GM12891 (cell line): ENCODE results near the gene MUC6.

Experiments used
- DNase-seq: peaks from one replicate; pipeline ENCODE4 v3.0.0; 2011; ENCODE audit warnings: low spot score; ENCODE audit not compliant: insufficient read length
- FAIRE-seq: peaks from 2 replicates; lab custom pipeline; 2011; peaks lifted over from hg19 to GRCh38; lab: Jason Lieb, UNC
- PAX5 ChIP-seq: IDR thresholded peaks from 2 replicates; pipeline ENCODE4 v1.6.1; 2011; ENCODE audit warnings: low read length, moderate library complexity, mild to moderate bottlenecking; ENCODE audit not compliant: insufficient read depth, severe bottlenecking
- POLR2A ChIP-seq: IDR thresholded peaks from 2 replicates; pipeline ENCODE4 v1.6.1; 2011; ENCODE audit warnings: low read depth, low read length, control low read depth
- POLR2AphosphoS5 ChIP-seq: IDR thresholded peaks from 2 replicates; pipeline ENCODE4 v1.6.1; 2011; ENCODE audit warnings: low read depth, low read length, control low read depth
- POU2F2 ChIP-seq: IDR thresholded peaks from 2 replicates; pipeline ENCODE4 v1.6.1; 2011; ENCODE audit warnings: low read depth, mild to moderate bottlenecking, control low read depth, low read length, moderate library complexity
- SPI1 ChIP-seq: IDR thresholded peaks from 2 replicates; pipeline ENCODE4 v1.6.1; 2011; ENCODE audit warnings: low read depth, low read length, control low read depth
- TAF1 ChIP-seq: IDR thresholded peaks from 2 replicates; pipeline ENCODE4 v1.6.1; 2011; ENCODE audit warnings: low read depth, low read length, control low read depth

Gene MUC6

DNA sequence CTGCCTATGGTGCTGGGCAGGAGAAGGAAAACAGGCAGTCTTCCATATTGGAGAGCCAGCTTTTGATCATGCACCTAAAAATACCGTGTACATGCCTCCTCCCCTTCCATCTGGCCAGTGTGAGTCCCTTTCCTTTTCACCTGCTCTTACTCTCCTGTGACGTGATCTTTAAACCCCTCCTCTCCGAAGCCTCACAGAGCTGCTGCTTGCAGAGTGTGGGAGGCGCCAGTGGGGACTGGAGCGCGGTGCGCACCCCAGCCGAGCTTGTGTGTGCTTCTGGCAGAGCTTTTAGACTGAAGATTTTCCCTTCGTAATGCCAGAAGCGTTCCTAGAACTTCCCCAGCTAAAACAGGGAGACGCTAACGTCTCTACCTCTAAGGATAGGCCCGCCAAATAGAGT, 29.8 kb downstream of the MUC6 start:
- FAIRE-seq (no peak), DNase-seq (no peak)
- TF ChIP-seq POLR2A (no peak), TAF1 (no peak), PAX5 (no peak), POU2F2 (no peak), SPI1 (no peak), POLR2AphosphoS5 (no peak)

DNA sequence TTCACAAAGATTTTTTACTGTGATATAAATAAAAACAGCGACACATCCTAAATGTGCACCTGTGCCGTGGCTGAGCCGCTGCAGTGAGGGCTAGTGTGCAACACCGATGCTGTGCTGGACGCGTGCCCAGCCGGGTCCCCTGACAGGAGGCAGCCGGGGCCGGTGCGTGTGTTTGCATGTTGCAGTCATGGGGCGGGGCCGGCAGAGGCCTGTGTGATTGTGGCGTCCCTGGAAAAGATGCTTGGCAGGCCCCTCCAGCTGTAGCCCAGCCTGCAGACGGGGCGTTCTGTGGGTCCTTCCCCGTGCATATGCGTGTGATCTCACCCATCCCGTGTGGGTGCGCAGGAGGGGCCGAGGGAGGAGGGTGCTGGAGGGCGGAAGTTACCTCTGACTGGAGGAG, 30.6 kb downstream of the MUC6 start:
- no peak for FAIRE-seq
- no peak for TF ChIP-seq POLR2AphosphoS5
- TF ChIP-seq PAX5: no peak
- DNase-seq: no peak

DNA sequence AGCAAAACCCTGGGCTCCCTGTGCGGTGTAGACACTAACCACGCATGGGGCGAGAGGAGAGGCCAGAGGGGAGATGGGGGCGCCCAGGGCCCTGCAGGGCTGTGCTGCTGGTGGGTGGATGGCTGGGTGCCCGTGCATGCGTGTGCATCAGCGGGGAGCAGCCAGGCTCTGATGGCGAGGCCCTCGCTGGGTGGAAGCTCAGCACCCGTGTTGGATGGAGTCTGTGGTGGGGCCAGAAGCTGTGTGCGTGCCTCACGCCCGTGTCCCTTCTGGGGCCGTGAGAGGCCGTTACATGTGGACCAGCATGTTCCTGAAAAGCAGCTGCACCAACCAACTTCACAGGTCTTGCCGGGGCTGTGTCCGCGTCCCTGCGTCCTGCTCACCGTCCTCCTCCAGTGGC, 33.4 kb downstream of the MUC6 start:
- DNase-seq (no peak), FAIRE-seq (no peak)
- no peak for TF ChIP-seq POU2F2
- TF ChIP-seq POLR2A: no peak
- no peak for TF ChIP-seq POLR2AphosphoS5
- no peak for TF ChIP-seq PAX5
- no peak for TF ChIP-seq SPI1
- TF ChIP-seq TAF1: no peak

DNA sequence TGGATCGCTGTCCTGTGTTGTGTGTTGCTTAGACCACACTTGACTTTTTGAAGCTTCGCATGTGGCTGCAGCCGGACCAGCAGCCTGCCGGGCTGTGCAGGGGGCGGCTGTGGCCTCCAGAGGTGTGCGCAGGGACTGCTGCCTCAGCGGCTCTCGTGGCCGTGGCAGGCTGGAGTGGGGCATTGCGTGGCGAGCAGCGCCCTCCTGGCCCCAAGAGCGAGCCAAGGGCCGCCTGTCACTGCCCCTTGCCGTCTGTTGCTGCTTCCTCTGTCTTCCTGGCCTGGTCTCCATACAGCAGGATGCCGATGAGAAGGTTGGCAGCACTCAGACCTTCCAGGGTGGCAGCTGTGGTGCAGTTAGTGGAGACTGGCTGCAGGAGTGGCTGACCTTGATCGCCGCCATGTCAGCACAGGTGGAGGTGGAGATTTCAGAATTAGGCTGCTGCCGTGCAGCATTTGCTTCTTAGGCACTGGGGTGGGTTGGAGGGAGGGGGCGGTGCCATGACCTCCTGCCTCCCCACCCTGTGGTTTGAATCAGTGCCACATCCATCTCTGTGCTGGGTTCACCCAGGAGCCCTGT, 34.0 kb downstream of the MUC6 start:
- no peak for TF ChIP-seq POLR2A
- TF ChIP-seq SPI1: no peak
- TF ChIP-seq POLR2AphosphoS5: no peak
- no peak for TF ChIP-seq TAF1
- no peak for TF ChIP-seq POU2F2
- no peak for TF ChIP-seq PAX5
- DNase-seq: no peak
- FAIRE-seq: no peak

DNA sequence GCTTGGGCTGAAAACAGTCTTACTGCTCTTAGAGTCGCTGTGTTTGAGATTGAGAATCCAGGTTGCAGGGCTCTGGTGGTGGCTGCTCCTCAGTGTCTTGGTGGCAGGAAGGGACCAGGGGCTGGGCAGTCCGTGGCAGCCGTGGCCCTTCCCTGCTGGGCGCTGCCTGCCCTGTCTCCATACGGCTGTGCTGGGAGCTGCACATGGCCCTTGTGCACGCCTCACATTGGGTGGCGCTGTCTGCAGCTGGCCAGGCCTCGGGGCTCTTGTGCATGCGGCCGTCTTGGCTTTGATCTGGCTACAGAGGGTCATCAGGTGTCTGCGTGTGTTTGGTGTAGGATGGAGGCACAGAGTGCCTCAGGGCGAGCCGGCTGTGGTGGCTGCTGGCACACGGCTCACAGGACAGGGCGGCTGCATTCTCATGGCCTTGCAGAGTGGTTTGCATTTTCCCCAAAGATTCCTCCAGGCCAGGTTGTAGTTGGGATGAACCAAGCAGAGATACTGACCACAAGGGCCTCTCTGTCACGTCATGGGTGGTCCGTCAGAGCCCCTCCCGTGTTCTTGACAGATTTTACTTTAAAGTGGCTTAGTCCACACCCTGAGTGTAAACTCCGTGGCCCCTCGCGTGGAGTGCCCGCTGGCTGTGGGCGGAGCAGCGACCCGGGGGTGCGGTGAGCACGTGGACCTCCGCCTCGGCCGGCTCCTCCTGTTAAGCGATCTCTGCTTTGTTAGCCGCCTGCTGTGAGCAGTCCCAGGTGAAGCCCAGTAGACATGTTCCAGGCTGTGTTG, 34.7 kb downstream of the MUC6 start:
- no peak for TF ChIP-seq POLR2AphosphoS5
- no peak for TF ChIP-seq TAF1
- TF ChIP-seq PAX5: no peak
- TF ChIP-seq POLR2A: no peak
- TF ChIP-seq POU2F2: no peak
- TF ChIP-seq SPI1: no peak
- no peak for DNase-seq
- no peak for FAIRE-seq

DNA sequence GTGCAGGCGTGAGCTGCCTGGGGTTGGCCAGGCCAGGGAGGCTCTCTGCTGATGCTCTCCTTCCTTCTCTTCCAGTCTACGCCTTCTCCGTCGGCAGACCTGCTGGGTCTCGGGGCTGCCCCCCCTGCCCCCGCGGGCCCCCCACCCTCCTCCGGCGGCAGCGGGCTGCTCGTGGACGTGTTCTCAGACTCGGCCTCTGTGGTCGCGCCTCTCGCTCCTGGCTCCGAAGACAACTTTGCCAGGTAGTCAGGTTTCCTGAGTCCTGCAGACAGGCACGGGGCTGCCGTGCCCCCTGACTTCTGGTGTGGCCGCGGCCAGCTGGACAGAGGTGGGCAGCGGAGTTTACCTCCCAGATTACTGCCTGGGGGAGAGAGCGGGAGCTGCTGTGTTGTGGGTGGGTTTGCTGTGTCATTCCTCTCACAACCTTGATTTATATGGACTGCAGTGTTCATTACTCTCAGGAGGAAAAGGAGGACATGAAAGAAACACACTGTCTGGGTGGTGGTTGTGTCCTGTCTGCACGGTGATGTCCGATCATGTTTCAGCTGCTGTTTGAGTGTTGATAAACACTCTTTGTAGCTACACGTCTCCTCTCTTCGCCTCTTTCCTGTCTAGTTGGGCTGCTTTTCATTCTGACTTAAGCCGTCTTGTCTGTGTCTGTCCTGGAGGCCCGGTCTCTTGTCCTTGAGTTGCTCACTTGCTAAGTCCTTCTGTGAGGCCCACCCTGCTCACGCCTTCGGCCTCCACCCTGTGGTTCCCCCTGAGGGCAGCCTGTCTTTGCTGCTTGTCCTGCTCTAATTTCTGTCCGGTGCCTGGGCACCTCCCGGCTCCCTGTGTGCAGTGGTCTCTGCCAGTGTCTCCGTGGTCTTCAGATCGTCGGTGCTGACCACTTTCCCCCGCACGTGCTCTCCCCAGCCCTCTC, 35.9 kb downstream of the MUC6 start:
- DNase-seq (no peak), FAIRE-seq (no peak)

DNA sequence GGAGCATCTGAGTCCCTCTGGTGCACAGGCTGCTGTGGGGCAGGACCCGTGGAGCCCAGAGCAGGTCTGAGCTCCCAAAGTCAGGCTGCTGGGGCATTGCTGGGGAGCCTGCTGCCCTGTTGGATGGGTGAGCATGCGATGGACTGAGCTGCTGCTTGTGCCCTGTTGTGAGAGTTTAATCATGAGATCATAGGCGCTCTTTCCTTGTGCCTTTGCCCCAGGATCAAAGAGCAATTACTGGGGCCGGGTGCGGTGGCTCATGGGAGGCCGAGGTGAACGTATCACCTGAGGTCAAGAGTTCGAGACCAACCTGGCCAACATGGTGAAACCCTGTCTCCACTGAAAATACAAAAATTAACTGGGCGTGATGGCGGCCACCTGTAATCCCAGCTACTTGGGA, 37.5 kb downstream of the MUC6 start:
- TF ChIP-seq POLR2AphosphoS5 (no peak), POU2F2 (no peak), POLR2A (no peak), SPI1 (no peak), TAF1 (no peak), PAX5 (no peak)
- no peak for DNase-seq
- no peak for FAIRE-seq

More for the DNA sequence above, 35.9 kb downstream of the MUC6 start:
- no peak for TF ChIP-seq PAX5
- no peak for TF ChIP-seq POLR2AphosphoS5
- TF ChIP-seq POU2F2: no peak
- no peak for TF ChIP-seq TAF1
- no peak for TF ChIP-seq SPI1
- TF ChIP-seq POLR2A: no peak

DNA sequence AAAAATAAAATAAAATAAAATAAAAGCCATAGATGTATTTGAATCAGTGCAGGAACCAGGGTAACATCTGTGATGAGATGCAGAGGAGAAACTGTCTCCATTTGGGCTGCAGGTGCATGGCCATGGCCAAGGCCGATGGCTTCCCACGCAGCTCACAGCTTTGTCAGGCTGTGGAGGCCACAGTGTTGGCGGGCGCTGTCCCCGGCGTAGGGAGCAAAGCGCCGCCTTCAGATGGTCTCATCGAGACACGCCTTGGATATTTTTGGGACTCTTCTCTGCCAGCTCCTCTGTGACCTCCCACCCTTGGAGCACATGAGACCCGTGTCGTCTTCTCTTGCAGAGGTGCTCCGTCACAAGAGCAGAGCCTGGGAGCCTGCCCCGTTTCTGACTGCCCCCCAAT, 38.6 kb downstream of the MUC6 start:
- FAIRE-seq (no peak), DNase-seq (no peak)
- TF ChIP-seq SPI1: no peak
- TF ChIP-seq POLR2A: no peak
- no peak for TF ChIP-seq POU2F2
- no peak for TF ChIP-seq POLR2AphosphoS5

DNA sequence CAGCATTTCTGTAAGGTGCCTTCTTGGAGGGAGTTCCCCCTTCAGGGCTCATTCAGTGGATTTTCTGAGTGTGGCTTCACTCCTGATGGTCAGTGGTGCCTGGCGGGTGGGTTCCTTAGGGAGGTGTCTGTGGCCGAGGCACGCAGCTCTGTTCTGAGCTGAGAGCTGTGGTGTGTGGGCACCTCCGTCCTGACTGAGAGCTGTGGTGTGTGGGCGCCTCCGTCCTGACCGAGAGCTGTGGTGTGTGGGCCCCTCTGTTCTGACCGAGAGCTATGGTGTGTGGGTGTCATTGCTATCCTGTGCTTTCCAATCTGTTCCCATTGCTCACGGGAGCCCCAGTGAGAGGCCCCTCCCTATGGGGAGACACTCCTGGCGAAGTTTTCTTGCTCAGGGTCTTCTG, 39.8 kb downstream of the MUC6 start:
- no peak for DNase-seq
- peak; percentile 67 for FAIRE-seq
- no peak for TF ChIP-seq POLR2AphosphoS5
- no peak for TF ChIP-seq PAX5
- no peak for TF ChIP-seq POU2F2
- TF ChIP-seq TAF1: no peak
- no peak for TF ChIP-seq POLR2A
- no peak for TF ChIP-seq SPI1
